CD4-positive, alpha-beta T cell (primary cell): ENCODE results near the gene LGI4. TPM values are rescaled to one million over a fixed set of nuclear protein-coding genes. Genes with fewer than 3 reads are reported as not detected.

ENCODE experiments used
- ATAC-seq: fragments of 200-7000 bp; cut with Tn5 transposase; one replicate; pipeline ENCODE4 v1.10.0; 2022; ENCODE audit warnings: mild to moderate bottlenecking; ENCODE audit not compliant: poor library complexity
- CTCF ChIA-PET: fragments of 350-600 bp; sonication (Branson Sonifier 250); formaldehyde crosslinking; loops from one replicate; lab custom pipeline; 2021; ENCODE audit warnings: antibody characterized with exemption, inconsistent platforms; lab: Charles Lee
- POLR2A ChIA-PET: fragments of 350-600 bp; sonication (Branson Sonifier 250); formaldehyde crosslinking; loops from one replicate; lab custom pipeline; 2021; ENCODE audit warnings: antibody characterized with exemption, inconsistent platforms; lab: Charles Lee
- DNase-seq, 14 experiments: peaks; one replicate each; pipeline ENCODE4 v3.0.0-alpha.2; 2013 to 2020; ENCODE audit warnings: mixed read lengths in 2 of 14
- H3K27ac ChIP-seq, 2 donors: one replicate each; pipeline versions ENCODE4 v1.5.1 to v1.7.0; 2013; ENCODE audit warnings: low read length in 2 of 2, low read depth in 1 of 2, mild to moderate bottlenecking in 1 of 2
- H3K27me3 ChIP-seq, 2 experiments: 1 replicate in 1 of 2; 2 replicates in 1 of 2; pipeline versions ENCODE4 v1.6.1 to v1.7.0; 2013; ENCODE audit warnings: low read length in 2 of 2, control low read depth in 1 of 2, mild to moderate bottlenecking in 1 of 2, moderate library complexity in 1 of 2; ENCODE audit not compliant: insufficient read depth in 2 of 2, control insufficient read depth in 1 of 2
- H3K36me3 ChIP-seq: one replicate; pipeline ENCODE4 v1.6.1; 2013; ENCODE audit warnings: low read length, control low read depth; ENCODE audit not compliant: insufficient read depth
- H3K4me1 ChIP-seq: one replicate; pipeline ENCODE4 v1.6.1; 2013; ENCODE audit warnings: low read length, control low read depth; ENCODE audit not compliant: insufficient read depth
- H3K4me3 ChIP-seq: one replicate; pipeline ENCODE4 v1.5.1; 2013; ENCODE audit warnings: mild to moderate bottlenecking, low read length, moderate library complexity
- H3K9me3 ChIP-seq, 2 experiments: 1 replicate in 1 of 2; 2 replicates in 1 of 2; pipeline versions ENCODE4 v1.6.1 to v1.7.0; 2013; ENCODE audit warnings: low read length in 2 of 2, mild to moderate bottlenecking in 2 of 2, control low read depth in 1 of 2, moderate library complexity in 1 of 2; ENCODE audit not compliant: control insufficient read depth in 1 of 2, insufficient read depth in 1 of 2
- H3K27ac Mint-ChIP-seq: one replicate; pipeline ENCODE4 v1.8.0; 2020; ENCODE audit warnings: mixed read lengths
- H3K27me3 Mint-ChIP-seq: one replicate; pipeline ENCODE4 v1.8.0; 2021; ENCODE audit warnings: mixed read lengths
- H3K36me3 Mint-ChIP-seq: one replicate; pipeline ENCODE4 v1.8.0; 2021; ENCODE audit warnings: low read depth, mixed read lengths
- H3K4me1 Mint-ChIP-seq: one replicate; pipeline ENCODE4 v1.8.0; 2021; ENCODE audit warnings: low read depth, mixed read lengths
- H3K4me3 Mint-ChIP-seq: one replicate; pipeline ENCODE4 v1.8.0; 2020; ENCODE audit warnings: mild to moderate bottlenecking, mixed read lengths
- H3K9me3 Mint-ChIP-seq: one replicate; pipeline ENCODE4 v1.8.0; 2020; ENCODE audit warnings: mixed read lengths
- intact Hi-C, 2 experiments: fragments of 100-400 bp; cut with DNase I in 1 of 2; cut with micrococcal nuclease in 1 of 2; formaldehyde crosslinking; loops; one replicate each; pipeline versions ENCODE4 v1.15.1 to v1.9.0; 2023 to 2025; cut with DNase I, micrococcal nuclease
- total RNA-seq, 174 experiments: library from RNA in 2 of 174; stranded (reverse) in 2 of 174; gene quantifications; one replicate each; pipeline ENCODE4 v1.2.3 and lab custom pipeline; 2021 to 2026
- TF ChIP-seq, protein P1 (sequence below): fragments of 200-600 bp; IDR thresholded peaks from one replicate; pipeline ENCODE4 v1.8.0; 2022; ENCODE audit warnings: antibody characterized with exemption, mild to moderate bottlenecking

Gene LGI4
- total RNA-seq, 2 experiments from 2014 or later: 0.69 to 0.70 TPM

DNA sequence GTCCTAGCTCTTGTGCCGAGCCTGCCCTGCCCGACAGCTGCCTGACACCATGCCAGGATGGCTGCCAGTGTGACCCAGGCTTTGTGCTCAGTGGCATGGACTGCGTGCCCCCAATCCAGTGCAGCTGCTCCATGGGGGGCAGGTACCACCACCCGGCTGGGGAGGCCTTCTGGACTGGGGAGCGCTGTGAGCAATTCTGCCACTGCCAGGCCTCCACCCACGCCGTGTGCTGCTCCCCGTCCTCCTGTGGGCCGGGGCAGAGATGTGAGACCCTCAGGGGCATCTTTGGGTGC is 28.6 kb downstream of the LGI4 start:
- TF ChIP-seq, protein P1, sequence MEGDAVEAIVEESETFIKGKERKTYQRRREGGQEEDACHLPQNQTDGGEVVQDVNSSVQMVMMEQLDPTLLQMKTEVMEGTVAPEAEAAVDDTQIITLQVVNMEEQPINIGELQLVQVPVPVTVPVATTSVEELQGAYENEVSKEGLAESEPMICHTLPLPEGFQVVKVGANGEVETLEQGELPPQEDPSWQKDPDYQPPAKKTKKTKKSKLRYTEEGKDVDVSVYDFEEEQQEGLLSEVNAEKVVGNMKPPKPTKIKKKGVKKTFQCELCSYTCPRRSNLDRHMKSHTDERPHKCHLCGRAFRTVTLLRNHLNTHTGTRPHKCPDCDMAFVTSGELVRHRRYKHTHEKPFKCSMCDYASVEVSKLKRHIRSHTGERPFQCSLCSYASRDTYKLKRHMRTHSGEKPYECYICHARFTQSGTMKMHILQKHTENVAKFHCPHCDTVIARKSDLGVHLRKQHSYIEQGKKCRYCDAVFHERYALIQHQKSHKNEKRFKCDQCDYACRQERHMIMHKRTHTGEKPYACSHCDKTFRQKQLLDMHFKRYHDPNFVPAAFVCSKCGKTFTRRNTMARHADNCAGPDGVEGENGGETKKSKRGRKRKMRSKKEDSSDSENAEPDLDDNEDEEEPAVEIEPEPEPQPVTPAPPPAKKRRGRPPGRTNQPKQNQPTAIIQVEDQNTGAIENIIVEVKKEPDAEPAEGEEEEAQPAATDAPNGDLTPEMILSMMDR: no peak
- ATAC-seq (no peak), DNase-seq (no peak)
- Mint-ChIP-seq H3K36me3 (no peaks in the 10 kb centered on the region), H3K4me3 (no peak overlapping the region), H3K27ac (no peak overlapping the region), H3K9me3 (no peaks in the 10 kb centered on the region), H3K4me1 (no peaks in the 10 kb centered on the region), H3K27me3 (no peaks in the 10 kb centered on the region)
- no peaks in the 10 kb centered on the region for H3K4me1 ChIP-seq
- ChIA-PET POLR2A (no interaction called here), CTCF (no interaction called here)
- H3K4me3 ChIP-seq: no peak overlapping the region
- H3K36me3 ChIP-seq: no peaks in the 10 kb centered on the region
- intact Hi-C loops: no loop called here
- peaks cover 0 to 2% of the 10 kb centered on the region in 2 experiments for H3K27me3 ChIP-seq
- H3K27ac ChIP-seq: no peak overlapping the region
- H3K9me3 ChIP-seq: peaks cover 0 to 15% of the 10 kb centered on the region in 2 experiments

DNA sequence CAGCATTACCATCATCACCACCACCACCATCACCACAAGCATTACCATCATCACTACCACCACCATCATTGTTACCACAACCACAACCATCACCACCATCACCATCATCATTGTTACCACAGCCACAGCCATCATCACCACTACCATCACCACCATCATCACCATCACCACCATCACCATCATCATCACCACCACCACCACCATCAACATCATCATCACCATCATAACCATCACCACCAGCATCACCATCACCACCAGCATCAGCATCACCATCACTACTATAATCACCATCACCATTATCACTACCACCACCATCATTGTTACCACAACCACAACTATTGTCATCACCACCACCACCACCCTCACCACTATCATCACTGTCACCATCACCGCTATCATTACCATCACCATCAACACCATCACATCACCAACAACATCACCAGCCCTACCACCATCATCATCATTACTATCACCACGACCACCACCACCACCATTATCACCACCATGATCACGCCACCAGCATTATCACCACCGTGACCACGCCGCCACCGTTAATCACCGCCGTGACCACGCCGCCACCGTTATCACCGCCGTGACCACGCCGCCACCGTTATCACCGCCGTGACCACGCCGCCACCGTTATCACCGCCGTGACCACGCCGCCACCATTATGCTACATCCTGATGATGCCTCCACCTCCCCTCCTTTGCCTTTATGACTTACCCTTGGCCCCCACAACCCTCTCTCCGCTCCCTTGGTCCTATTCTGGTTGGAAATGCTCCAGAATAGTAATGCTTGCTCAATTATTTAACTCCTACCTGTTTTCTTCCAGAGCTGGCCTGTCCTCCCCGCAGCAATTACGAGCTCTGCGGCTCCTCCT is 29.2 kb downstream of the LGI4 start:
- Histone ChIP-seq H3K4me1 (no peaks in the 10 kb centered on the region), H3K27ac (no peak overlapping the region), H3K36me3 (no peaks in the 10 kb centered on the region), H3K4me3 (no peak overlapping the region), H3K9me3 (peaks cover 0 to 15% of the 10 kb centered on the region in 2 experiments), H3K27me3 (peaks cover 0 to 2% of the 10 kb centered on the region in 2 experiments)
- no peaks in the 10 kb centered on the region for H3K36me3 Mint-ChIP-seq
- no peaks in the 10 kb centered on the region for H3K27me3 Mint-ChIP-seq
- H3K9me3 Mint-ChIP-seq: no peaks in the 10 kb centered on the region
- ATAC-seq: no peak
- TF ChIP-seq, protein P1: no peak
- POLR2A ChIA-PET: no interaction called here
- no peak overlapping the region for H3K4me3 Mint-ChIP-seq
- DNase-seq: no peak
- no peaks in the 10 kb centered on the region for H3K4me1 Mint-ChIP-seq
- intact Hi-C loops: no loop called here
- CTCF ChIA-PET: no interaction called here
- no peak overlapping the region for H3K27ac Mint-ChIP-seq

DNA sequence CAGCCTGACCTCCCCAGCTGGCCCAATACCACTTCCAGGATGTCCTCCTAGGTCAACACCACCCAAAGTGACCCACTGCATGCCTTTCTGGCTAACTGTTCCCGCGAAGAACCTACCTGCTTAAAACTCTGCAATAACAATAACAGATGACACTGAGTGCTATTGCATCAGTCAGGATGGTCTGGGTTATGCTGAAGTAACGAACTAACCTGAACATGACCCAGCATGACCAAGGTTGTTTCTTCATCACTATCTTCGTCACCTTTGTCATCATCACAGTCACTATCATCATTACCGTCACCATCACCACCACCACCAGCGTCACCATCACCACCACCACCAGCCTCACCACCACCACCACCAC is 29.8 kb downstream of the LGI4 start:
- Histone ChIP-seq H3K27me3 (peaks cover 0 to 2% of the 10 kb centered on the region in 2 experiments), H3K36me3 (no peaks in the 10 kb centered on the region), H3K4me1 (no peaks in the 10 kb centered on the region), H3K4me3 (no peak overlapping the region), H3K27ac (no peak overlapping the region), H3K9me3 (peaks cover 0 to 15% of the 10 kb centered on the region in 2 experiments)
- DNase-seq (no peak), ATAC-seq (no peak)
- Mint-ChIP-seq H3K4me3 (no peak overlapping the region), H3K27ac (no peak overlapping the region), H3K4me1 (no peaks in the 10 kb centered on the region), H3K9me3 (no peaks in the 10 kb centered on the region), H3K36me3 (no peaks in the 10 kb centered on the region), H3K27me3 (no peaks in the 10 kb centered on the region)
- TF ChIP-seq, protein P1: no peak
- CTCF ChIA-PET: no interaction called here
- POLR2A ChIA-PET: no interaction called here
- intact Hi-C loops: no loop called here
